HUES64 (cell line): Measurements from ENCODE around the gene SLC30A7. TPM values are rescaled to one million over a fixed set of nuclear protein-coding genes. Genes with fewer than 3 reads are reported as not detected.
"Not testable (repeated sequence)": the region's sequence is repeated elsewhere in the genome, so short reads cannot be mapped to it uniquely, and the experiment has no call there.

Experiments
- H3K27ac ChIP-seq: 2 replicates; pipeline ENCODE4 v1.7.0; 2013; ENCODE audit warnings: low read depth, low read length, inconsistent platforms
- H3K27me3 ChIP-seq: 2 replicates; pipeline ENCODE4 v1.6.1; 2013; ENCODE audit warnings: mild to moderate bottlenecking, low read length; ENCODE audit not compliant: insufficient read depth
- H3K36me3 ChIP-seq: 2 replicates; pipeline ENCODE4 v1.6.1; 2013; ENCODE audit warnings: mild to moderate bottlenecking, low read length; ENCODE audit not compliant: insufficient read depth
- H3K4me1 ChIP-seq: 2 replicates; pipeline ENCODE4 v1.6.1; 2013; ENCODE audit warnings: mild to moderate bottlenecking, low read length, moderate library complexity; ENCODE audit not compliant: insufficient read depth
- H3K4me3 ChIP-seq: 2 replicates; pipeline ENCODE4 v1.5.1; 2013; ENCODE audit warnings: mild to moderate bottlenecking, low read length, moderate library complexity
- H3K9ac ChIP-seq: 2 replicates; pipeline ENCODE4 v1.6.1; 2013; ENCODE audit warnings: mild to moderate bottlenecking, low read depth, low read length
- H3K9me3 ChIP-seq: 2 replicates; pipeline ENCODE4 v1.6.1; 2013; ENCODE audit warnings: low read depth, low read length; ENCODE audit not compliant: insufficient read depth
- WGBS: fragments of 150-250, 120-280 bp; methylation state at CpG from one replicate; pipeline ENCODE4 v1.1.7; 2013; ENCODE audit warnings: missing lambda C conversion rate; 5-methylcytosine and 5-hydroxymethylcytosine counted together
- polyA plus RNA-seq, 2 experiments: library from polyadenylated mRNA; stranded (reverse); fragments of 50-300 nt; gene quantifications; one replicate each; pipeline ENCODE4 v1.2.3, GENCODE V29; 2013

Gene SLC30A7, protein sequence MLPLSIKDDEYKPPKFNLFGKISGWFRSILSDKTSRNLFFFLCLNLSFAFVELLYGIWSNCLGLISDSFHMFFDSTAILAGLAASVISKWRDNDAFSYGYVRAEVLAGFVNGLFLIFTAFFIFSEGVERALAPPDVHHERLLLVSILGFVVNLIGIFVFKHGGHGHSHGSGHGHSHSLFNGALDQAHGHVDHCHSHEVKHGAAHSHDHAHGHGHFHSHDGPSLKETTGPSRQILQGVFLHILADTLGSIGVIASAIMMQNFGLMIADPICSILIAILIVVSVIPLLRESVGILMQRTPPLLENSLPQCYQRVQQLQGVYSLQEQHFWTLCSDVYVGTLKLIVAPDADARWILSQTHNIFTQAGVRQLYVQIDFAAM
- 9.4 TPM for polyA plus RNA-seq (2013, experiment 1 of 2)
- polyA plus RNA-seq (2013, experiment 2 of 2) = 7.3 TPM

- Histone ChIP-seq H3K27ac (peak within 1 kb of the TSS; percentile 92), H3K36me3 (peaks cover 56% of the 10 kb centered on the region), H3K27me3 (no peaks in the 10 kb centered on the region), H3K9ac (peak within 1 kb of the TSS; percentile 84), H3K9me3 (peaks cover 6% of the 10 kb centered on the region), H3K4me1 (peaks cover 9% of the 10 kb centered on the region), H3K4me3 (peak within 1 kb of the TSS; percentile 98)
- under 1% methylated on average over 62 of the region's 62 CpGs for WGBS
These were observed at the start of gene SLC30A7 for GRCh38 chr1:100895540-100896480. Gene SLC30A7 (plus strand): TSS chr1:100896090. CDS start chr1:100896263, 173 bp downstream.

DNA sequence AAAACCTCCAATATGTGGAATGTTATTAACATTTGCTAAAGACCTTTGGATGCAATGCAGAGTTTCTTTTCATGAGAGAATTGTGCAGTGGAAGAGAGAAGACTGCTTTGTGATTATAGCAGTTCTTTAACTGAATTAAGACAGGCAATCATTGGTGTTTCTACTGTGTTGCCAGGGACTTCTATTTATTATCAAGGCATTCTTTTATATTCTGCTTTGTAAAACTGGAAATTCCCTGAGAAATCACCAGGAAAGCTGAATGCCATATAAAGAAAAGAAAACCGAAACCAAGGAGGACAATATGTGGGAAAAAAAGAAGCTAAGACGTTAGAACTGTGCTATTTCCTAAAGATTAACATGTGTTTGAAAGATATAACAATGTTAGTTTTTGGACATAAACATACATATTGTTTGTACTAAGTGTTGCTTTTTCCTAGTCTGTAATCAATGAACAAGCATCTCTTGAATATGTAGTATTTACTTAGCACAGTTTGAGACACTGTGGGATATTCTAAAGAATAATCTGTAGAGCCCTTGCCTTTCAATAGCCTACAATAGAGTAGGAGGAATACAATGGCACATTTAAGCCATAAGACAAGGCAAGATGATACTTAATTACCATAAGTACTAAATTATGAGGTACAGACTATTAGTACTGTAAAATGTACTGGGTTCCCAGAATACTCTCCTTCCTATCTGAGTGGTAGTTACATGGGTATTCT, 48.4 kb upstream of the SLC30A7 start:
- H3K9me3 ChIP-seq = no peaks in the 10 kb centered on the region
- peaks cover 4% of the 10 kb centered on the region; the same call in 1 of the 2 replicates for H3K4me1 ChIP-seq
- H3K36me3 ChIP-seq = no peaks in the 10 kb centered on the region
- no peak overlapping the region for H3K27ac ChIP-seq
- no peak overlapping the region for H3K9ac ChIP-seq
- H3K27me3 ChIP-seq = peaks cover 15% of the 10 kb centered on the region
- no peak overlapping the region for H3K4me3 ChIP-seq
- WGBS = 85% methylated on average over 2 of the region's 2 CpGs

- H3K27ac ChIP-seq = no peak overlapping the region
- H3K9ac ChIP-seq = no peak overlapping the region
- no peaks in the 10 kb centered on the region for H3K9me3 ChIP-seq
- H3K4me3 ChIP-seq = no peak overlapping the region
- peaks cover 15% of the 10 kb centered on the region for H3K27me3 ChIP-seq
- 93% methylated on average over 5 of the region's 5 CpGs for WGBS
- H3K4me1 ChIP-seq = peaks cover 4% of the 10 kb centered on the region; the same call in 1 of the 2 replicates
- H3K36me3 ChIP-seq = no peaks in the 10 kb centered on the region
These were observed 44.2 kb upstream of the SLC30A7 start for GRCh38 chr1:100851726-100852125.

GRCh38 chr1:100852976-100853375, 42.9 kb upstream of the SLC30A7 start:
- whole genome bisulfite sequencing = no CpG with 5 or more reads among the region's 3 CpGs
- Histone ChIP-seq H3K4me3 (no peak overlapping the region), H3K36me3 (no peaks in the 10 kb centered on the region), H3K9ac (no peak overlapping the region), H3K9me3 (no peaks in the 10 kb centered on the region), H3K27me3 (peaks cover 15% of the 10 kb centered on the region), H3K27ac (no peak overlapping the region), H3K4me1 (no peaks in the 10 kb centered on the region)

- H3K9ac ChIP-seq, H3K9me3 ChIP-seq, H3K4me3 ChIP-seq, H3K27me3 ChIP-seq, H3K4me1 ChIP-seq, H3K36me3 ChIP-seq, H3K27ac ChIP-seq: not testable (repeated sequence)
These were observed 40.8 kb upstream of the SLC30A7 start for GRCh38 chr1:100855116-100855515.

DNA sequence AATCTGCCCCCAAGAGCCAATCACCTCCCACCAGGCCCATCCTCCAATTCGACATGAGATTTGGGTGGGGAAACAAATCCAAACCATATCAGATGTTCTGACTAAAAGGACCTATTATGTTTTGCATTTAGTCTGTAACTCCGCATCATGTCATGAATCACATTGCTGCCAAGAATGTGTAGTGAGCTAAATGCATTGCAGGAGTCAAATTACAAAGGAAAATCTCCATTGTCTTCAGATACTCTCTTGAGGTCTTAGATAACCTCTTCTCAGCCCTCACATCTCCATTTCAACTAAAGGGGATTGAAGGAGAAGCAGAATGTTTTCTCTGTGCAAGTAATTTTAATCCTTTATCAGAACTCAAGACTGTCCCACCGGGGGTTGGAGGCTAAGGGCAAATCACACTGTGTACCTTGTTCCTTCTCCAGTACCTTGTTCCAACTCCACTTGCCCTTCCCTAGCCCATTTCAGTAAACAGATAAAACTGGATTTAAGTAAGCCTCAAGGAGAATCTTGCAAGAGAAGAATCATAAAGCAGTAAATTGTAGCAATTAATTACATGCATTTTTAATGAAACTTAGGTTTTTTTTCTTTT, 35.4 kb upstream of the SLC30A7 start:
- H3K27ac ChIP-seq = no peak overlapping the region
- no peaks in the 10 kb centered on the region for H3K9me3 ChIP-seq
- no peaks in the 10 kb centered on the region for H3K27me3 ChIP-seq
- 57% methylated on average over 2 of the region's 3 CpGs for WGBS
- H3K9ac ChIP-seq = no peak overlapping the region
- H3K4me3 ChIP-seq = no peak overlapping the region
- H3K4me1 ChIP-seq = peaks cover 12% of the 10 kb centered on the region
- no peaks in the 10 kb centered on the region for H3K36me3 ChIP-seq

GRCh38 chr1:100861379-100861778, 34.5 kb upstream of the SLC30A7 start:
- Histone ChIP-seq H3K27ac (no peak overlapping the region), H3K4me3 (no peak overlapping the region), H3K36me3 (no peaks in the 10 kb centered on the region), H3K4me1 (peaks cover 12% of the 10 kb centered on the region), H3K9me3 (no peaks in the 10 kb centered on the region), H3K9ac (no peak overlapping the region), H3K27me3 (no peaks in the 10 kb centered on the region)
- WGBS = 96% methylated on average over 1 of the region's 1 CpG

- Histone ChIP-seq H3K4me1 (peaks cover 12% of the 10 kb centered on the region), H3K9ac (no peak overlapping the region), H3K27me3 (no peaks in the 10 kb centered on the region), H3K9me3 (no peaks in the 10 kb centered on the region), H3K36me3 (no peaks in the 10 kb centered on the region), H3K4me3 (no peak overlapping the region), H3K27ac (no peak overlapping the region)
- 82% methylated on average over 2 of the region's 2 CpGs for WGBS
These were observed 33.3 kb upstream of the SLC30A7 start for GRCh38 chr1:100862591-100862990.

DNA sequence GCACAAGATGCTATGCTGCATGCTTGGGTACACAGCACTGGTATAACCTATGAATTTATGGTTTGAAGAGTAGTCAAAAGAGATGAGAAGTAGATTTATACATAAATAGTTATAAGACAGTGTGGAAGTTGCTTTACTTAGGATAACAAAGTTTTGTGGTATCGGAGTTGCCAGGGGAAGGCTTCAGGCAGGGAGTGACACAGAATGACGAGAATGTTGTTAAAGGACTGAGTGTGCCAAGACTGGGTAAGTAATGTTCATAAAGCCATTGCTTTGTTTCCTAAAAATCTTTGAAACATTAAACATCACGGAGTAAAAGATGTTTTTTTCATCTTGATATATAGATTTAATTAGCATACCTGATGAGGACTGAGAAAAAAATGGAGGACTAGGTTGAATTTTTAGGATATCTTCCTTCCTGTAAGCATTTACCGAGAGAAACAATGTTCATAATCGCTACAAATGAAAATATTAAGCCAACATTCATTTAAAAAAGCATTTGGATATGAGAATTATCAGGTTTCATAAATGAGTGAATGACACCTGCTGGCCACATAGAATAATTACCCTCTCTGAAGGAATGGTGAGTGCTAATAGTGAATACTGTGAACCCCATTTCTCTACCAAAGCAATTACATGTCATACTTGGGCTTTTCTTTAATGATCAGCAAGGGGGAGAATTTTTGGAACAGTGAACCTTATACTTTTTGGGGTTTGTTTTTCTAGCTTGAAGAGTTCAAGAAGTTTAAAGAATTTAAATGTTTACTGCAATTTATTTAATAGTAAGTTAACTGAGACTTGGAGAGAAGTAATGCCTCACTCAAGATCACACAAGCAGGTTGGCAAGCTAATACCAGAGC, 29.6 kb upstream of the SLC30A7 start:
- Histone ChIP-seq H3K9me3 (no peaks in the 10 kb centered on the region), H3K36me3 (no peaks in the 10 kb centered on the region), H3K27me3 (no peaks in the 10 kb centered on the region), H3K4me3 (no peak overlapping the region), H3K9ac (no peak overlapping the region), H3K27ac (no peak overlapping the region), H3K4me1 (no peaks in the 10 kb centered on the region)
- WGBS = 86% methylated on average over 2 of the region's 5 CpGs

- Histone ChIP-seq H3K27me3 (no peaks in the 10 kb centered on the region), H3K36me3 (no peaks in the 10 kb centered on the region), H3K4me3 (no peak overlapping the region), H3K4me1 (no peaks in the 10 kb centered on the region), H3K9me3 (no peaks in the 10 kb centered on the region), H3K27ac (no peak overlapping the region), H3K9ac (no peak overlapping the region)
- WGBS = 94% methylated on average over 1 of the region's 2 CpGs
These were observed 29.0 kb upstream of the SLC30A7 start for GRCh38 chr1:100866901-100867206.
